Stimulated activated effector memory CD8-positive, alpha-beta T cell treated with anti-CD3 and anti-CD28 coated beads, Interleukin-12 subunit alpha, Interleukin-12 subunit beta, amount 100 ng/mL, for 72 hours (primary cell): ENCODE measurements around the gene ARHGEF11.
"Not testable (repeated sequence)": the region's sequence is repeated elsewhere in the genome, so short reads cannot be mapped to it uniquely, and the experiment has no call there.

Source experiments
- ATAC-seq: fragments of 150-1000 bp; cut with Tn5 transposase; 2 replicates; pipeline ENCODE4 v1.10.0; 2021
- DNase-seq, 2 donors: peaks; one replicate each; pipeline ENCODE4 v3.0.0; 2021 to 2022; ENCODE audit warnings: low spot score in 2 of 2
- H3K27ac Mint-ChIP-seq: one replicate; pipeline ENCODE4 v1.8.0; 2022; ENCODE audit warnings: mild to moderate bottlenecking, mixed read lengths
- H3K36me3 Mint-ChIP-seq: one replicate; pipeline ENCODE4 v1.8.0; 2022; ENCODE audit warnings: mild to moderate bottlenecking, mixed read lengths
- H3K4me1 Mint-ChIP-seq: one replicate; pipeline ENCODE4 v1.8.0; 2022; ENCODE audit warnings: mixed read lengths
- H3K4me3 Mint-ChIP-seq: one replicate; pipeline ENCODE4 v1.8.0; 2022; ENCODE audit warnings: mild to moderate bottlenecking, mixed read lengths
- H3K9me3 Mint-ChIP-seq: one replicate; pipeline ENCODE4 v1.8.0; 2022; ENCODE audit warnings: mixed read lengths

Gene ARHGEF11

DNA sequence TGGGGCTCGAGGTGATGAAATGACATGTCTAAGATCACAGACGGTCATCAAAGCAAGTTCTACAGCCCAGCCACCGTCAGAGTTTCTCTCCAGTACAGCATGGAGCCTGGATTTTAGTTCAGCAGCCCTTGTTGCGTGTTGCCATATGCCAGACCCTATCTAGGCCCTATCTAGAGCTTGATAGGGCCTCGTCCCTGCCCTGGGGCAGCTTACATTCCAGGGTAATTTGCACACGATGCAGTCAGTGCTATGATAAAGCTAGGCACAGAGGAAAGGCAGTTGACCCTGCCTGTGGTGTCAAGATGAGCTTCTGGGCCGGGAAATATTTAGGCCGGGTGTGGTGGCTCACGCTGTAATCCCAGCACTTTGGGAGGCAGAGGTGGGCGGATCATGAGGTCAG is 35.2 kb upstream of the ARHGEF11 start:
- H3K4me3 Mint-ChIP-seq: no peak overlapping the region
- DNase-seq: no peak
- H3K27ac Mint-ChIP-seq: no peak overlapping the region
- no peaks in the 10 kb centered on the region for H3K36me3 Mint-ChIP-seq
- H3K9me3 Mint-ChIP-seq: no peaks in the 10 kb centered on the region
- no peak for ATAC-seq
- H3K4me1 Mint-ChIP-seq: no peaks in the 10 kb centered on the region

- H3K4me1 Mint-ChIP-seq: no peaks in the 10 kb centered on the region
- DNase-seq (no peak), ATAC-seq (no peak)
- H3K36me3 Mint-ChIP-seq: no peaks in the 10 kb centered on the region
- H3K4me3 Mint-ChIP-seq: no peak overlapping the region
- H3K9me3 Mint-ChIP-seq: no peaks in the 10 kb centered on the region
- no peak overlapping the region for H3K27ac Mint-ChIP-seq
Observed at GRCh38 chr1:157077394-157077793, 31.9 kb upstream of the ARHGEF11 start.

DNA sequence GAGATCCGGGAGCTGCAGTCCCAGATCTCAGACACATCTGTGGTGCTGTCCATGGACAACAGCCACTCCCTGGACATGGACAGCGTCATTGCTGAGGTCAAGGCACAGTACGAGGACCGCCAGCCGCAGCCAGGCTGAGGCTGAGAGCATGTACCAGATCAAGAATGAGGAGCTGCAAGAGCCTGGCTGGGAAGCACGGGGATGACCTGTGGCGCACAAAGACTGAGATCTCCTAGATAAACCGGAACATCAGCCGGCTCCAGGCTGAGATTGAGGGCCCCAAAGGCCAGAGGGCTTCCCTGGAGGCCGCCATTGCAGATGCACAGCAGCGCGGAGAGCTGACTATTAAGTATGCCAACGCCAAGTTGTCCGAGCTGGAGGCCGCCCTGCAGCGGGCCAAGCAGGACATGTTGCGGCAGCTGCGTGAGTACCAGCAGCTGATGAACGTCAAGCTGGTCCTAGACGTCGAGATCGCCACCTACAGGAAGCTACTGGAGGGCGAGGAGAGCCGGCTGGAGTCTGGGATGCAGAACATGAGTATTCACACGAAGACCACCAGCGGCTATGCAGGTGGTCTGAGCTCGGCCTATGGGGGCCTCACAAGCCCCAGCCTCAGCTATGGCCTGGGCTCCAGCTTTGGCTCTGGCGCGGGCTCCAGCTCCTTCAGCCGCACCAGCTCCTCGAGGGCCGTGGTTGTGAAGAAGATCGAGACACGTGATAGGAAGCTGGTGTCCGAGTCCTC is 28.6 kb upstream of the ARHGEF11 start:
- Mint-ChIP-seq H3K9me3 (no peaks in the 10 kb centered on the region), H3K4me3 (no peak overlapping the region), H3K36me3 (no peaks in the 10 kb centered on the region), H3K27ac (no peak overlapping the region), H3K4me1 (no peaks in the 10 kb centered on the region)
- DNase-seq: peak in 1 of 2 donors; percentile 60
- ATAC-seq: no peak

GRCh38 chr1:157069601-157070000 is 24.1 kb upstream of the ARHGEF11 start:
- no peak overlapping the region for H3K27ac Mint-ChIP-seq
- no peak for ATAC-seq
- no peak for DNase-seq
- H3K4me3 Mint-ChIP-seq: no peak overlapping the region
- H3K9me3 Mint-ChIP-seq: no peaks in the 10 kb centered on the region
- H3K4me1 Mint-ChIP-seq: no peaks in the 10 kb centered on the region
- H3K36me3 Mint-ChIP-seq: no peaks in the 10 kb centered on the region

GRCh38 chr1:157059241-157059640 is 13.7 kb upstream of the ARHGEF11 start:
- H3K27ac Mint-ChIP-seq, H3K4me3 Mint-ChIP-seq, H3K4me1 Mint-ChIP-seq, H3K9me3 Mint-ChIP-seq, DNase-seq, ATAC-seq, H3K36me3 Mint-ChIP-seq: not testable (repeated sequence)

- peaks cover 13% of the 10 kb centered on the region for H3K9me3 Mint-ChIP-seq
- no peak overlapping the region for H3K27ac Mint-ChIP-seq
- no peaks in the 10 kb centered on the region for H3K4me1 Mint-ChIP-seq
- DNase-seq: no peak
- no peaks in the 10 kb centered on the region for H3K36me3 Mint-ChIP-seq
- no peak for ATAC-seq
- H3K4me3 Mint-ChIP-seq: no peak overlapping the region
Observed at GRCh38 chr1:157056269-157056668, 10.7 kb upstream of the ARHGEF11 start.

DNA sequence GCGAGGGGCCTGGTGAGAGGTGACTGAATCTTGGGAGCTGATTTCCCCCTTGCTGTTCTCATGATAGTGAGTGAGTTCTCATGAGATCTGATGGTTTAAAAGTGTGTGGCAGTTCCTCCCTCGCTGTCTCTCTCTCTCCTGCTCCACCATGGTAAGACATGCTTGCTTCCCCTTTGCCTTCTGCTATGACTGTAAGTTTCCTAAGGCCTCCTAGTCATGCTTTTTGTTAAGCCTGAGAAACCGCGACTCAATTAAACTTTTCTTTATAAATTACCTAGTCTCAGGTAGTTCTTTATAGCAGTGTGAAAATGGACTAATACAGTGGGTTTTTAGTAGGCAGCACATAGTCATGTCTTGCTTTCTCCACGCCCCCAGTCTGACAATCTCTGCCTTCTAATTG is 10.2 kb upstream of the ARHGEF11 start:
- not testable (repeated sequence) for H3K4me1 Mint-ChIP-seq, H3K36me3 Mint-ChIP-seq, H3K9me3 Mint-ChIP-seq, H3K4me3 Mint-ChIP-seq, ATAC-seq, DNase-seq, H3K27ac Mint-ChIP-seq

GRCh38 chr1:157050836-157051235 is 5.3 kb upstream of the ARHGEF11 start:
- Mint-ChIP-seq H3K27ac (no peak overlapping the region), H3K4me1 (peaks cover 6% of the 10 kb centered on the region), H3K36me3 (peaks cover 5% of the 10 kb centered on the region), H3K9me3 (peaks cover 9% of the 10 kb centered on the region), H3K4me3 (no peak overlapping the region)
- ATAC-seq (no peak), DNase-seq (no peak)

DNA sequence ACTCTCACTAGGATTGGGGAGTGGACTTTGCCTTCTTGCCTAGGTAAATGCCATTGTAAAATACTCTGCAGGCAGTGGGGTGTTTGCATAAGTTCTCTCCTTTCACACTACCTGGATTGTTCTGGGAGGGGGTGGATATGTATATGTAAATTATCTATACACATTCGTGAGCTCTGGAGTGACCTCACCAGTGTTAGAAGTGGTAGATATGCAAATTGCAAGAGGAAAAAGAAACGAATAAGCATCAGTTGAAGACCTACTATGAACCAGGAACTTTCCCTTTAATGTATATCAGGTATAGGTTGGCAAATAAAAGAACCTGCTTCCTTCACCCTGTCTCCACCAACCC is 1.5 kb upstream of the ARHGEF11 start:
- DNase-seq: no peak
- Mint-ChIP-seq H3K9me3 (peaks cover 3% of the 10 kb centered on the region), H3K4me3 (no peak overlapping the region), H3K4me1 (peaks cover 11% of the 10 kb centered on the region), H3K36me3 (peaks cover 5% of the 10 kb centered on the region), H3K27ac (no peak overlapping the region)
- ATAC-seq: no peak

DNA sequence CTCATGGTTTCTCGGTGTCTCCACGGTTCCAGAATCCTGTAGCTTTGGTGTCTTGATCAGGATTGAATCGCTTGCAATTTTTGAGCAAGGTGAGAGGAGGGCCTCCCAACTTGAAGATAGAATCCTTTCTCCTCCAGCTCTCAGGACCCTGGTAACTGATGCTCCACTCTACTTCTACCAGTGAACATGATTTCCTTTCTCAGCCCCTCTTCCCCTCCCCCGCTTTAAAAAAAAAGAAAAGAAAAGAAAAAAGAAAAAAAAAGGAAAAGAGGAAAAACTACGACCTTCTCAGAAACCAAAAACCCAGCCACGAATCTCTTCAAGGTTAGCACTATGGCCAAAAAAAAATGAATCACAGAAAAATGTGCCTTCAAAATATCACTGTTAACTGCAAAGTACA is 1.2 kb downstream of the ARHGEF11 start:
- H3K36me3 Mint-ChIP-seq: peaks cover 5% of the 10 kb centered on the region
- no peak overlapping the region for H3K4me3 Mint-ChIP-seq
- DNase-seq: no peak
- H3K9me3 Mint-ChIP-seq: no peaks in the 10 kb centered on the region
- no peak overlapping the region for H3K27ac Mint-ChIP-seq
- H3K4me1 Mint-ChIP-seq: peaks cover 11% of the 10 kb centered on the region
- no peak for ATAC-seq

- peaks cover 5% of the 10 kb centered on the region for H3K36me3 Mint-ChIP-seq
- H3K4me1 Mint-ChIP-seq: peaks cover 11% of the 10 kb centered on the region
- no peaks in the 10 kb centered on the region for H3K9me3 Mint-ChIP-seq
- no peak overlapping the region for H3K27ac Mint-ChIP-seq
- no peak overlapping the region for H3K4me3 Mint-ChIP-seq
- DNase-seq (no peak), ATAC-seq (no peak)
Observed at GRCh38 chr1:157043685-157044084, 1.9 kb downstream of the ARHGEF11 start.

DNA sequence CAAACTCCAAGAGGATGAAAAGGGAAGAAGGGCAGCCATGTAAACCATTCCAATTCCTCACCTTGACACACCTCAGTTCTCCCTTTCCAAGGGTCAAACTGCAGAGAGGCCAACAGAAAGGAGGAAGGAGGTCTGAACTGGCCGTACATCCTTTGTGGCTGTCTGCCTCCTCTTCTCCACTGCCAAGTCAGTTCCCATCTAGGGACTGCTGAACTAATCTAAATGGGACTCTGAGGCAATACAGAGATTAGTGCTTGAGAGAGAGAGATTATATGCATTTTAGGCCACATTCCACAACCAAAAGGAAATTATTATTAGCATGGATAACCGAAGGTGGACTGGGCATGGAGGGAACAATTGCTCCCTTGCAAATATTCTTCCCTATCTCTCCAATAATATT is 2.7 kb downstream of the ARHGEF11 start:
- Mint-ChIP-seq H3K9me3 (no peaks in the 10 kb centered on the region), H3K36me3 (peaks cover 5% of the 10 kb centered on the region), H3K4me1 (peaks cover 11% of the 10 kb centered on the region), H3K27ac (no peak overlapping the region), H3K4me3 (no peak overlapping the region)
- ATAC-seq (no peak), DNase-seq (no peak)

DNA sequence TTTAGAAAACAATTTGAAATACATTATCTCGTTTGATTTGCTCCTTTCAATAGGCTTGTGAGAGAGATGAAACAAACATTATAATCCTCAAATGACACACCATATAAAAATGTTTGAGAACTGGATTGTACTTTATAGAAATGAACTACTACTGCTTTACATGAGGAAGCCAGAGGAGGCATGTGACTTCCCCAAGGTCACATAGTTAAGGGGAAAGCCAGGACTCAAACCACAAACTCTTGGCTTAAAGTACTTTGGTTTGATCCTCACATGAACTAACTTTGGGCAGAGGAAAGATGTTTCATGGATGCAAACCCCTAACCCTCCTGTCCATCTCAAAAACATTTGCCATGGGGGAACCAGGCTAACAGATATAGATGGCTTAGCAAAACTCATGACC is 4.7 kb downstream of the ARHGEF11 start:
- no peak overlapping the region for H3K4me3 Mint-ChIP-seq
- DNase-seq: no peak
- H3K27ac Mint-ChIP-seq: no peak overlapping the region
- H3K36me3 Mint-ChIP-seq: no peaks in the 10 kb centered on the region
- H3K9me3 Mint-ChIP-seq: no peaks in the 10 kb centered on the region
- no peak for ATAC-seq
- H3K4me1 Mint-ChIP-seq: peaks cover 5% of the 10 kb centered on the region

DNA sequence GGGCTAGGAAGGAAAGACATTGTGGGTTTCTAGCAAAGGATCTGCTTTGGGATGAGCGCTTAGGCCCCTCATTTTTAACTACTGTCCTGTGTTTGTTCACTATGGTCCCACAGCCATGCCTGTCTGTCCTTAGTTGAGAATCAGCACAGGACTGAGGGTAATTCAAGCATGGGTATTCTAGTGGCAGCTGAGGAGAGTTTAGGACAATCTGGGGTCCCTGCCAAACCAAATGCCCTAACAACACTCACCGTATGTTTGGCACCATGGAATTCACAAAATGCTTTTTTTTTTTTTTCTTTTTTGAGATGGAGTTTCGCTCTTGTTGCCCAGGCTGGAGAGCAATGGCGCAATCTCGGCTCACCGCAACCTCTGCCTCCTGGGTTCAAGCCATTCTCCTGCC is 10.4 kb downstream of the ARHGEF11 start:
- no peak overlapping the region for H3K27ac Mint-ChIP-seq
- ATAC-seq (no peak), DNase-seq (no peak)
- no peaks in the 10 kb centered on the region for H3K36me3 Mint-ChIP-seq
- H3K4me3 Mint-ChIP-seq: no peak overlapping the region
- H3K9me3 Mint-ChIP-seq: no peaks in the 10 kb centered on the region
- H3K4me1 Mint-ChIP-seq: no peaks in the 10 kb centered on the region

GRCh38 chr1:157034137-157034800 is 11.3 kb downstream of the ARHGEF11 start:
- no peak overlapping the region for H3K4me3 Mint-ChIP-seq

GRCh38 chr1:157033357-157033876 is 12.1 kb downstream of the ARHGEF11 start:
- H3K36me3 Mint-ChIP-seq: no peaks in the 10 kb centered on the region
- no peaks in the 10 kb centered on the region for H3K4me1 Mint-ChIP-seq
- ATAC-seq: no peak
- H3K27ac Mint-ChIP-seq: no peak overlapping the region
- no peak for DNase-seq
- H3K9me3 Mint-ChIP-seq: no peaks in the 10 kb centered on the region
- no peak overlapping the region for H3K4me3 Mint-ChIP-seq

More at GRCh38 chr1:157034137-157034800, 11.3 kb downstream of the ARHGEF11 start:
- no peak overlapping the region for H3K27ac Mint-ChIP-seq
- no peak for DNase-seq
- H3K9me3 Mint-ChIP-seq: no peaks in the 10 kb centered on the region
- no peaks in the 10 kb centered on the region for H3K4me1 Mint-ChIP-seq
- H3K36me3 Mint-ChIP-seq: no peaks in the 10 kb centered on the region
- ATAC-seq: no peak
